ENCODE results near the gene AGFG2. TPM values are rescaled to one million over a fixed set of nuclear protein-coding genes. Genes with fewer than 3 reads are reported as not detected.

Gene AGFG2
- total and polyA plus RNA-seq, 2 of the 13 experiments (the other 11 are each of a cell fraction or from before 2014, with no cell fraction given): 125 to 132 TPM

DNA sequence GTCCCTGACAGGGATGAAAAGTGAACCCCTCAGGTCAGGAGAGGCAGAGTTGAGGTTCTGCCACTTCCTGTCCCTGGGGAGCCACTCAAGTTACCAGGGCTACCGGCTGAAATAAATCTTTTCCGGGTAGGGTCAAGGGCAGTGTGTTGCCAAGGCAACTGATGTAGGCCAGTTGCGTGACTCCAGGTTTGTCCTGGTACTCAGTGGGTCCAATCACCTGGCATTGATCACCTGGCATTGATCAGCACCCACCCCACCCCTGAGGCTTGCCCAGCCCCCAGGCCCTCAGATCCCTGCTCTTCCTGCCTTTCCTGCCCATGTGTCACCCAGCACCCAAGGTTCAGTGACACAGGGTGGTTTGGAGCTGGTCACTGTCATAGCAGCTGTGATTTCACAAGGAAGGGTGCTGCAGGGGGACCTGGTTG lies 28.8 kb downstream of the AGFG2 start:
- H4K20me1 ChIP-seq (ENCODE audit: insufficient read depth, low read length): peaks cover 14% of the 10 kb centered on the region; the same call in 1 of the 2 replicates
- peaks cover 15 to 30% of the 10 kb centered on the region in 2 experiments for H3K36me3 ChIP-seq (replicated peaks in 1 of 2; ENCODE audit: control insufficient read depth in 1 of 2, insufficient read depth in 2 of 2, low read length in 2 of 2)
- intact Hi-C loops (cut with micrococcal nuclease; ENCODE audit: unreplicated experiment): no loop called here
- H3K27me3 ChIP-seq (ENCODE audit: control insufficient read depth in 1 of 2, insufficient read depth in 2 of 2, low read length in 2 of 2): no peaks in the 10 kb centered on the region
- no CpG with 5 or more reads among the region's 3 CpGs for WGBS (ENCODE audit: low lambda C conversion rate)
- peak overlapping the region; percentile 99 for H3K27ac ChIP-seq (ENCODE audit: extremely low read length, insufficient read depth, low read length)
- no peaks in the 10 kb centered on the region for H3K9me3 ChIP-seq (ENCODE audit: low read length)
- CTCF ChIA-PET (ENCODE audit: low intra/inter-chr PET ratio, low total read pairs): no interaction called here
- ATAC-seq: peak; percentile 0
- peaks cover 100% of the 10 kb centered on the region for H3K4me1 ChIP-seq (ENCODE audit: insufficient read depth, low read length)
- no peak overlapping the region for H2AFZ ChIP-seq (ENCODE audit: low read length)
- peak; percentile 77 for DNase-seq (ENCODE audit: low spot score)
- peak; percentile 43 for FAIRE-seq
- H3K79me2 ChIP-seq (ENCODE audit: insufficient read depth, low read length): no peaks in the 10 kb centered on the region
- peak overlapping the region; percentile 57 for H3K4me2 ChIP-seq (ENCODE audit: low read depth, low read length)
- no TSS peak for BruUV-seq (replicated peaks)
- no peak overlapping the region; a peak in 1 of 6 replicates for H3K4me3 ChIP-seq (replicated peaks in 1 of 3; ENCODE audit: insufficient read depth in 1 of 3, low read depth in 2 of 3, low read length in 3 of 3)
- POLR2A ChIA-PET: interaction anchor here (1.7 to 3.6 kb wide), 5 partner anchors 18 to 113 kb away, joined by 8 to 33 read pairs (median 12); partner anchors contain the start of genes AGFG2, FBXO24, LRCH4 and MOSPD3
- in situ Hi-C loops (cut with HindIII; ENCODE audit: extremely low pct_ligation_motif_present, low pct_unique_long_range_greater_than_20kb): loop anchor here (5.0 kb wide), 1 partner anchor 80 kb away; no protein-coding TSS in a partner anchor
- peak overlapping the region; percentile 73 for H3K9ac ChIP-seq (ENCODE audit: insufficient read depth, low read depth, low read length)
- TF ChIP-seq HNF1A (IDR thresholded peaks at IDR 0.05; ENCODE audit: low read depth) (no peak), HNF1A (CRISPR knock-in tag; IDR thresholded peaks at IDR 0.05; ENCODE audit: borderline replicate concordance) (no peak), SP140L (CRISPR knock-in tag; IDR thresholded peaks at IDR 0.05; ENCODE audit: borderline replicate concordance) (no peak), MED13 (CRISPR knock-in tag; IDR thresholded peaks at IDR 0.05) (no peak), PHB2 (IDR thresholded peaks at IDR 0.05; ENCODE audit: partially characterized antibody) (no peak), ZKSCAN8 (CRISPR knock-in tag; IDR thresholded peaks at IDR 0.05; ENCODE audit: borderline replicate concordance) (no peak), MYC (CRISPR knock-in tag; IDR thresholded peaks at IDR 0.05; ENCODE audit: borderline replicate concordance) (no peak), SSRP1 (CRISPR knock-in tag; IDR thresholded peaks at IDR 0.05) (peak; percentile 31; the same call in 1 of the 2 replicates), JUNB (CRISPR knock-in tag; IDR thresholded peaks at IDR 0.05; ENCODE audit: borderline replicate concordance) (no peak), TFDP1 (CRISPR knock-in tag; IDR thresholded peaks at IDR 0.05; ENCODE audit: borderline replicate concordance) (no peak), GABPA (IDR thresholded peaks at IDR 0.05; ENCODE audit: low read depth, low read length) (no peak), GABPA (CRISPR knock-in tag; IDR thresholded peaks at IDR 0.05; ENCODE audit: low read depth) (no peak), REL (CRISPR knock-in tag; conservative IDR thresholded peaks at IDR 0.05) (no peak), EHMT2 (IDR thresholded peaks at IDR 0.05; ENCODE audit: borderline replicate concordance, low read depth, low read length) (no peak; the same call in 1 of the 2 replicates), ZNF17 (CRISPR knock-in tag; IDR thresholded peaks at IDR 0.05) (0 out of 2 replicates have a peak, but pooled peaks have one; percentile 20), NFIB (CRISPR knock-in tag; IDR thresholded peaks at IDR 0.05; ENCODE audit: borderline replicate concordance) (no peak), FOSL1 (CRISPR knock-in tag; IDR thresholded peaks at IDR 0.05; ENCODE audit: borderline replicate concordance) (no peak), ERF (CRISPR knock-in tag; IDR thresholded peaks at IDR 0.05) (no peak)
- TF ChIP-seq, protein P1, sequence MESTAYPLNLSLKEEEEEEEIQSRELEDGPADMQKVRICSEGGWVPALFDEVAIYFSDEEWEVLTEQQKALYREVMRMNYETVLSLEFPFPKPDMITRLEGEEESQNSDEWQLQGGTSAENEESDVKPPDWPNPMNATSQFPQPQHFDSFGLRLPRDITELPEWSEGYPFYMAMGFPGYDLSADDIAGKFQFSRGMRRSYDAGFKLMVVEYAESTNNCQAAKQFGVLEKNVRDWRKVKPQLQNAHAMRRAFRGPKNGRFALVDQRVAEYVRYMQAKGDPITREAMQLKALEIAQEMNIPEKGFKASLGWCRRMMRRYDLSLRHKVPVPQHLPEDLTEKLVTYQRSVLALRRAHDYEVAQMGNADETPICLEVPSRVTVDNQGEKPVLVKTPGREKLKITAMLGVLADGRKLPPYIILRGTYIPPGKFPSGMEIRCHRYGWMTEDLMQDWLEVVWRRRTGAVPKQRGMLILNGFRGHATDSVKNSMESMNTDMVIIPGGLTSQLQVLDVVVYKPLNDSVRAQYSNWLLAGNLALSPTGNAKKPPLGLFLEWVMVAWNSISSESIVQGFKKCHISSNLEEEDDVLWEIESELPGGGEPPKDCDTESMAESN (CRISPR knock-in tag; conservative IDR thresholded peaks at IDR 0.05): 0 out of 2 replicates have a peak, but pooled peaks have one; percentile 7
